GM12872 (cell line): ENCODE data around the gene PHF2.

Experiments used
- TF ChIP-seq, protein P1 (sequence below): IDR thresholded peaks from 3 replicates; pipeline ENCODE4 v1.5.1; 2011; ENCODE audit warnings: low read depth, mild to moderate bottlenecking, low read length, moderate library complexity; ENCODE audit not compliant: insufficient read depth

Gene PHF2

DNA sequence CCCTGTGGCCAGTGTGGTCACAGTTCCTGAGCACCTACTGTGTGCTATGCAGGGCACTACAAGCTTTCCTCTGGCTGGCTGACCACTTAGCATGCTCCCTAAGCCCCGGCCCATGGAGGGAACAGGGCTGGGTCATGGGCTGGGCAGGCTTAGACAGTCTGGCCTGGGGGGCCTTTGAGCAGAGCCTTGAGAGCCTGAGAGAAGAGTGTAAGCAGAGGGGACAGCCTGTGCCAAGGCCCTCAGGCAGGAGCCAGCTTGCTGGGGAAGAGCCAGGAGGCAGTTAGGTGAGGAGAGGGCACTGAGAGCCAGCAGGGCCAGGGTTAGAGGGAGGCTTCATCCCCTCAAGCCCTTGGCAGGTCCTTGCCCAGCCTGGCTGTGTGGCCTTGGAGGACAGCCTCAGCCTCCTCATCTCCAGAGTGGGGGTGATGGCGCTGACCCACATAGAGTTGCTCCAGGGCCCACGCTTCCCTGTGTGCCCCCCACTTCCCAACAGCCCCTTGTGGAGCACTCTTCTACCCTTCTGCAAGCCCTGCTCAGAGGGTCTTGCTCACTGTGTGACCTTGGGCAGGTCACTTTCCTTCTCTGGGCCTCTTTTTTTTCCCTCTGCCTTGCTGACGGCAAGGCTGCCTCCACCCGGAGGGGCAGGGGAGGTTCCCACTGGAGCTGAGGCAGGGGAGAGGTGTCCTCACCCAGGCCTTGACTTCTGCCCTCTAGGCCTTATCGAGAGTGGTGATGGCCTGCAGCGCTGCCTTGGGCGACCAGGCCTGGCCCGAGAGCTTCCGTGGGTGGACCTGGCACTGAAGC is 107.1 kb downstream of the PHF2 start:
- TF ChIP-seq, protein P1, sequence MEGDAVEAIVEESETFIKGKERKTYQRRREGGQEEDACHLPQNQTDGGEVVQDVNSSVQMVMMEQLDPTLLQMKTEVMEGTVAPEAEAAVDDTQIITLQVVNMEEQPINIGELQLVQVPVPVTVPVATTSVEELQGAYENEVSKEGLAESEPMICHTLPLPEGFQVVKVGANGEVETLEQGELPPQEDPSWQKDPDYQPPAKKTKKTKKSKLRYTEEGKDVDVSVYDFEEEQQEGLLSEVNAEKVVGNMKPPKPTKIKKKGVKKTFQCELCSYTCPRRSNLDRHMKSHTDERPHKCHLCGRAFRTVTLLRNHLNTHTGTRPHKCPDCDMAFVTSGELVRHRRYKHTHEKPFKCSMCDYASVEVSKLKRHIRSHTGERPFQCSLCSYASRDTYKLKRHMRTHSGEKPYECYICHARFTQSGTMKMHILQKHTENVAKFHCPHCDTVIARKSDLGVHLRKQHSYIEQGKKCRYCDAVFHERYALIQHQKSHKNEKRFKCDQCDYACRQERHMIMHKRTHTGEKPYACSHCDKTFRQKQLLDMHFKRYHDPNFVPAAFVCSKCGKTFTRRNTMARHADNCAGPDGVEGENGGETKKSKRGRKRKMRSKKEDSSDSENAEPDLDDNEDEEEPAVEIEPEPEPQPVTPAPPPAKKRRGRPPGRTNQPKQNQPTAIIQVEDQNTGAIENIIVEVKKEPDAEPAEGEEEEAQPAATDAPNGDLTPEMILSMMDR = no peak

DNA sequence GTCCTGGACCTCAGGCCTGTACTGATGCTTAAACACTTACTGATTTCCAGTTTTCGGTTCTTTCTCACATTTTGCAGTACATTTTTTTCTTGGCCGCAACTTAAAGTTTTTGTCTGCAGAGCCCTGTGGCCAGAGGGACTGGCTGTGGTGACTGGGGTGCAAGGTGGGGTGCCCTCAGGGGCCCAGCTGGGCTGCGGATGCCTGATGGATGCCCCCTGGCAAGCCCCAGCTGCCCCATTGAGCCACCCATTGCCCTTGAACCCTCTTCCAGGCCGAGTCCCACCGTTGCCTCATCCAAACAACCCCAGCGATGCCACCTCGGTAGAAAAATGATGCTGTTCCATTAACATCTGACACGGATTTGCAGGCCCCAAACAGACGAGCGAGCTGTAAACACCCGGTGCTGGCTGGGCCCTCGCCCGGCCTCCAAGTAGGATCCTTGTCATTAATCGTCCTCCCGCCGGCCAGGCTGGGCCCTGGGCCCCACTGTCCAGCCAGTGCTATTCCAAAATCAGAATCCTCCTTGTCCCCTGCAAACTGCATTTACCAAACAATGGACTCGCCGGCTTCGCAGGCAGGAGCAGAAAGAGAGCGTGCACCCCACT is 107.9 kb downstream of the PHF2 start:
- TF ChIP-seq, protein P1 = no peak

DNA sequence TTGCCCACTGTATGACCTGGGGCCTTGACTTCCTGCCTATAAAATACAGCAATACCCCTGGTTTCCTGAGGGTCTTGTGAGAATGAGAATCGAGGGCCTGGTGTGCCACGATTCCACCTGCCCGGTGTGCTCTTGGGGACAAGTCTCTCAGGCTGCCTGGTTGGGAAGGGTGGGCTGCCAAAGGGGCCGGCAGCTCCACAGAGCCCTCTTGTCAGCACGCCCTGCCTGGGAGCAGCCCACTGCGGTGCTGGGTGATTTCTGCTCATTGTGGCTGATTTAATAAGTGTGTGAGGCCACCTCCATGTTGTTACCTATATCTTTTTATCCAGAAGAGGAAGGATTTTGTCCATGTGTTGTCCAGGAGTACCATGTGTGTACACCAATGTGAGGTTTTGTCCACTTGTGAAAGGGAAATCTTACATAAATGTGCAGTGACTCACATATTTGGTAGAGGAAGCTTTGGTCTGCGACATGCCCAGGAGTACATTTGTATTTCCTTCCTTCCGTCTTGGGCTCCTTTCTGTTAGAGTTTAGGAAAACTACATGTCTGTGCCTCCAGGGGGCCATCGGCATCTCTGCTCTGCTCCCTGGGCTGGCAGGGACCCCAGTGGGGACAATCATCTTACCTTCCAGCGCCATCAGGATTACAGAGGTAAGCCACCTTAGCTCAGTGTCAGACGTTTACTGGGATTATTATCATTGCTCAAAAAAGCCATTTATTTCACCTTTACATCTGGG is 108.6 kb downstream of the PHF2 start:
- TF ChIP-seq, protein P1 = peak; percentile 24; the same call in 1 of the 3 replicates

DNA sequence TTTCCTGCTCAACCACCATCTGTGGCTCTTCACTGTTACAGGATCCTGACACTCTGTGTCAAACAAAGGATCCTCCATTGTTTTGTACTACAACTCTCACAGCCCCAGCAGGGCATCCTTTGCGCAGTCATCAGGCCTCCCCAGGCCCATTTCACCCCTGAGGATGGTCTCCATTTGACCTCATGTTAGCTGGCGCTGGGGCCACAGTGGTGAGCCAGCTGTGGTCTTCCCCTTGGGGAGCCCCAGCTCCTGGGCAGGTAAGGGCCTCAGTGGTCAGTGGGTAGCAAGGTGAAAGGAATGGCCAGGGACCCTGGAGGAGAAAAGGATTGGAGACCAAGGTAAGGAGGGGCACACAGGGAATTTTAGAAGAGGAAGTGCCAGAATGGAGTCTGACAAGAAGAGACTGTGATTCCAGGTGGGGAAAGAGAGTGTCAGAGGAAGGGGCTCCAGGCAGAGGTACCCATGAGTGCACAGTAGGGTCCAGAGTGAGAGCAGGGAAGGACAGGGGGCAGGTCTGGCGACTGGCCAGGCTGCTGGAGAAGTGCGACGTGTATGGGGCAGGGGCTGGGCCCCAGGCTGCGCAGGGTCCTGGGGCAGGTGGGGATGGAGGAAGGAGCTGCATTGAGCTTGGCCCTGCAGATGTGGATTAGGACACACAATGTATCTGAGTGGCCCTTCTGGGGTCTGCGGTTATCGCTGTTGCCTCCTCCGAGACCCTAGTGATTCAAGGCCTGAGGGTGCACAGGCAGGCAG is 109.9 kb downstream of the PHF2 start:
- TF ChIP-seq, protein P1 = no peak

DNA sequence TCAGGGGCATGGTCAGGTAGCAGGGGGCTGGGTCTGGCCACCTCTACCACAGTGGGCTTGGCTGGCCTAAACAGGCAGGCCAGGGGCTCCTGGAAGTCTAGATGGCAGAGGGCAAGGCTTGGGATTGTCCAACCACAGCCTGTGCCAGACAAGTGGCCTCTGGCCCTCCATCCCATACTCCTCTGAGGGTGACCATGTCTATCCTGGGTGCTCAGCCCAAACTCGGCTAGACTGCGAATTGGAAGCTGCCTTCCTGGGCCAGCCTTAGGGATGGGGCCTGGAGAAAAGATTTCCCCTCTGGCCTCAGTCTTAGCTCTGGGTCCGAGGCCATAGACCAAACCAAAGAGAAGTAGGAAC is 110.5 kb downstream of the PHF2 start:
- TF ChIP-seq, protein P1 = no peak

DNA sequence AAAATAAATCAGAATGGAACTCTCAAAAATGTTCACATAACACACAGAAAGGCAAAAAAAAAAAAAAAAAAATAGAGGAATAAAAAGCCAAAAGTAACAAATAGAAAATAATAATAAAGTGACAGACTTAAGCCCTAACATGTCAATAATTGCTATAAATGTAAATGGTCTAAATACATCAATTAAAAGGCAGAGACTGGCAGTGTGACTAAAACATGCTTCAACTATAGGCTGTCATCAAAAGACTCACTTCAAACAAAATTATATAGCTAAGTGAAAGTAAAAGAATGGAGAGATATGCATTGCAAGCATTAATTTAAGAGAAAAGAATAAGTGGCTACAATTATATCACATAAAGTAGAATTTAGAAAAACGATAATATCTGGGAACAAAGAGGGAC is 114.2 kb downstream of the PHF2 start:
- TF ChIP-seq, protein P1 = no peak

DNA sequence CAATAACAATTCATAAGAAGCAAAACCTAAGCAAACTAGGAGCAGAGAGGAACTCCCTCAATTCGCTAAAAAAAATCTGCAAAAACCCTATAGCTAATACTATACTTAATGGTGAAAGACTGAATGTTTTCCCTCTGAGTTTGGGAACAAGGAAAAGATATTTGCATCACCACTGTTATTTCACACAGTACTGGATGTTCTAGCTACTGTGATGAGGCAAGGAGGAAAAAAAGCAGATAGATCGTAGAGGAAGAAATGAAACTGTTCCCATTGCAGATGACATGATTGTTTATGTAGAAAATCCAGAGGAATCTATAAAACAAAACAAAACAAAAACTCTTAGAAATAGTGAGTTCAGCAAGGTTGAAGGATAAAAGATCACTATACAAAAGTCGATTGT is 116.7 kb downstream of the PHF2 start:
- TF ChIP-seq, protein P1 = no peak
